HG02642 (cell line): ENCODE results near the gene MGA.

Experiments
- ATAC-seq: cut with Tn5 transposase; IDR thresholded peaks from one replicate; pipeline ENCODE4 v1.9.1; 2021; ENCODE audit warnings: mild to moderate bottlenecking; ENCODE audit not compliant: unreplicated experiment, poor library complexity

Gene MGA

DNA sequence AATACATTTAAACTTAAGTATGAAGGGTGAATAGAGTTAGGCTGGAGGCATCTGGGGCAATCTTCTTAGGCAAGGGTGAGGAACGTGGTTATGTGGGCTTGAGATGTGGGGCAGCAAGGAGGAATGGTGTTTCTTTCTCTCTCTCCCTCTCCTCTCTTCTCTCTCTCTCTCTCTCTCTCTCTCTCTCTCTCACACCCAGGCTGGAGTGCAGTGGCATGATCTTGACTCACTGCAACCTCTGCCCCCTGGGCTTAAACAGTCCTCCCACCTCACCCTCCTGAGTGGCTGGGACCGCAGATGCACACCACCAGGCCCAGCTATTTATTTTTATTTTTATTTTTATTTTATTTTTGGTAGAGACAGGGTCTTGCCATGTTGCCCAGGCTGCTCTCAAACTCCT is 4.0 kb upstream of the MGA start:
- no peak for ATAC-seq

DNA sequence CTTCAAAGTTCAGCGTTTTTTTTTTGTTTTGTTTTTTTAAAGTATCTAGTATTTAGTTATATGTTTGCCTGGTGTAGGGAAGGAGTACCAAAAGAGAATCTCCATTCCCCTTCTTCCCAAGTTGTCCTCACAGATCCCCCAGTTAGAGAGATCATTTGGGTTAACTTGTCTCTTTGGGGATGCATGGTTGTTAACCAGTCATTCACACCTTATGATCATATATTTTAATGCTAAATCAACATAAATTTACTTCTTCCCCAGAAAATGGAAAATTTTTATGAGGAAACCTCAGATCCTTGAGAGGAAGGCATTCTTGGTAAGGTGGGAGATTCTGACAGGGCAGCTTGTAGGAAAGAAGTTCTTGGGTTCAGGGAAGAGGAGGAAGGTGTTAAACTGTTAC is 1.5 kb upstream of the MGA start:
- no peak for ATAC-seq

DNA sequence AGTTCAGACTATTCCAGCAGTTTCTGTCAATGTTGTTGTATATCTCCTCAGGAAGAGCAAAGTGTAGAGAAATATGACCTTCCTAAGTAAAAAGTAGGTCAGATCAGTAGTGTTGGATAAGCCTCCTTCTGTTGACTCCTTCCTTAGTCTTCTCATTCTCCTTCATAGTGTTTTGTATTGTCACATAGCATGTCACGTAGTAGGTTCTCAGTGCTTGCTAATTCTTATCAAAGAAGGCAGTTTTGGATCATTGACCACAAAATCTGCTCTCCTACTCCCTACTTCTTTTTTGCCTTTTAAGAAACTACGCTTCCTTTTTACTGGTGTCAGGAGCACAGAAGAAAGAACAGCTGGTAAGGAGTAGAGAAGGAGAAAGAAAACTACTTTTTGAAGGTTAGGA is 1.0 kb upstream of the MGA start:
- ATAC-seq = no peak

DNA sequence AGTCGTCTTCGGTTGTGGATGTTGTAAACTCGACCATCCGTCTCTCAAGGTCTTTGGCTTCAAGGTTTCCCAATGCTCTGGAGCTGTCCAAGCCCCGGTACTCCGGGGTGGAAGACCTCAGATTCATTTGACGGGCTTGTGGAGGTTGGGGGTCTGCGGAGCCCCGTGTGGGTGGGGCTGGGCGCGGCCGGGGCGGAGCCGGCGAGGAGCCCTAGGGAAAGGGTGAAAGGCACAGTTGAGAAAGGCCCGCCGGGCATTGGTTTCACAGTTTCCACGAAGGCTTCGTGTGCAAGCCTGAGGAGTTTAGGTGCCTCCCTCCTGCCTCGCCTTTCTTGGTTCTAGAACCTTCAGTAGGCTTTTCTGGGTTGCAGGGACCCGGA is 360 bp upstream of the MGA start:
- ATAC-seq = peak; percentile 15

DNA sequence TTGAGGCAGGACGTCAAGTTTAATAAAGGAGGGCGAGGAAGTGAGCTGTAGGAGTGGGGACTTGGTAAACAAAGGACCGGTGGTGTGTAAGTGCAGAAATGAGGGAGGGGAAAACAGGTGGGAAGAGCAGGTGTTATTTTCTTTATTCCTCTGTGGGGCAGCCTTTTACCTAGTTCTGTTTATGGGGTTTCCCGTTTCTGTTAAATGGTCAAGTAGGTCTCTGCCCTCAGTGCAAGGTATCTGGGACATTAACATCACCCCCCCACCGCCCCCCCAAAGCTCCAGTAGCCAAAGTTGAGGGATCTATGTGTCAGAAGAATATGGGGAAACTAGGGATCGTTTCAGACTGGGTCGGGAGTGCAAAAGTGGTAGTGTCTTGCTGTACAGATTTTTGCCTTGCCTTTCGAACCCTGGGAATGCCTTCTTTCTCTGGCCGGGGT is 893 bp downstream of the MGA start:
- ATAC-seq = no peak

DNA sequence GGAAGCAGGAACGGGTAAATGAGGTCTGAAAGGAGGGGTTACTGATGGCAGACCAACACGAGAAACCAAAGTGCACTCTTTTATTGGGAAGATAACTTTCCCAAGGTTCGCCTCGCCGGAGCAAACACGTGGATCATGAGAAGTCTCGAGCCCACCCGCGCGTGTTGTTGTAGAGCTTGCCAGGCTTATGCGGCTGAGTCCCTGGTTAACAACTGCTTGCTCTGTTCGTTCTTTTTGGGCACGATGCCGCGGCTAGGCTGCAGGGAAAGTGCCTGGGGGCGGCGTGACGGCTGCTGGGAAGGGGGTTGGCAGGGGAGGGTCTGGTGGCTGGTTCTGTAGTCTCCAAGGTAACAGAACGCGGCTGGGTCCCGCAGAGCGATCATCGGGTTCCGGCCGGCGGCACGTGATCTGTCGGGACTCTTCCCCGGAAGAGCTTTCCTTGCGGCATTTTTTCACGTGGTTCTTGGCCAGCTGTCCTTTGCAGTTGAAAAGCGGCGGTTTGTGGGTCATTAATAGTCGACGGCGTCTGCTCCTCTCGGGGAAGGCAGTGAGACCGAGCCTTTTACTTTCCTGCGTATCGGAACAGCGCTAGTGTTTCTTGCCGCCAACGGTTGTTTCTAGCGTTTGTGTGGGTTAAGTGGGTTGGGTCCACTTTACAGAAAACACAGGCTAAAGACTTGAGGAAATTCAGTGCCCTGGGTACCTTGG is 1.5 kb downstream of the MGA start:
- ATAC-seq = peak; percentile 32

DNA sequence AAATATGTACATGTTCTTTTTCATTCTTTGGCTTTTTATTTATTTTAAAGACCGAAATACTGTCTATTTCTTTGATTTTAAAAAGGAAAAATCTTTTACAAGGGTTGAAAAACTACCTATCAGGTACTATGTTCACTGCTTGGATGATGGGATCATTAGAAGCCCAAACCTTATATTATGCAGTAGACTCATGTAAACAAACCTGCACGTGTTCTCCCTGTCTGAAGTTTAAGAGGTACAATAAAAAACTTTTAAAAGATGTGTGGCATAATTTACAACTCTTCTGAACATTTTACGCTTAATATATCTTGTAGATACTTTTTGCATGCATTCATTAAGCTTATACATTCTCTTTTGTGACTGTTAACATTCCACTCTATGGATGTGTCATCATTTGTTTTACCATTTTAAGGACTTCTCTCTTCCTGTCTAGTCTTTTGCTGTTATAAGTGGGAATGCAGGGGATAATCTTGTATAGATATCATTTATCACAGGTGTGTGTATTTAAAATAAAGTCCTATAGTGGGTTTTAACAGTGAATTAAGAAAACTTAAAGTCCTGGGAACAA is 6.2 kb downstream of the MGA start:
- ATAC-seq = no peak

DNA sequence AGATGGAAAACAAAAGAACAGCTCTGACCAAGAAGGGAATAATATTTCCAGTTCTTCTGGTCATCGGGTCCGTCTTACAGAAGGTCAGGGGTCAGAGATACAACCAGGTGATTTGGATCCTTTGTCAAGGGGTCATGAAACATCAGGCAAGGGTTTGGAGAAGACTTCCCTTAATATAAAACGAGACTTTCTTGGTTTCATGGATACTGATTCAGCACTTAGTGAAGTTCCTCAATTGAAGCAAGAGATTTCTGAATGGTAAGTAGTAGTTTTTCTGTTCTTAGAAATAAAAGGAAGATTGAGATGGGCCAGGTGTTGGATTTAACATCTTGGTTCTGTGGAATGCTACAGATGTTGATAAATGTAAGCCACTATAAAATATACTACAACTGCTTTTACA is 9.5 kb downstream of the MGA start:
- no peak for ATAC-seq

DNA sequence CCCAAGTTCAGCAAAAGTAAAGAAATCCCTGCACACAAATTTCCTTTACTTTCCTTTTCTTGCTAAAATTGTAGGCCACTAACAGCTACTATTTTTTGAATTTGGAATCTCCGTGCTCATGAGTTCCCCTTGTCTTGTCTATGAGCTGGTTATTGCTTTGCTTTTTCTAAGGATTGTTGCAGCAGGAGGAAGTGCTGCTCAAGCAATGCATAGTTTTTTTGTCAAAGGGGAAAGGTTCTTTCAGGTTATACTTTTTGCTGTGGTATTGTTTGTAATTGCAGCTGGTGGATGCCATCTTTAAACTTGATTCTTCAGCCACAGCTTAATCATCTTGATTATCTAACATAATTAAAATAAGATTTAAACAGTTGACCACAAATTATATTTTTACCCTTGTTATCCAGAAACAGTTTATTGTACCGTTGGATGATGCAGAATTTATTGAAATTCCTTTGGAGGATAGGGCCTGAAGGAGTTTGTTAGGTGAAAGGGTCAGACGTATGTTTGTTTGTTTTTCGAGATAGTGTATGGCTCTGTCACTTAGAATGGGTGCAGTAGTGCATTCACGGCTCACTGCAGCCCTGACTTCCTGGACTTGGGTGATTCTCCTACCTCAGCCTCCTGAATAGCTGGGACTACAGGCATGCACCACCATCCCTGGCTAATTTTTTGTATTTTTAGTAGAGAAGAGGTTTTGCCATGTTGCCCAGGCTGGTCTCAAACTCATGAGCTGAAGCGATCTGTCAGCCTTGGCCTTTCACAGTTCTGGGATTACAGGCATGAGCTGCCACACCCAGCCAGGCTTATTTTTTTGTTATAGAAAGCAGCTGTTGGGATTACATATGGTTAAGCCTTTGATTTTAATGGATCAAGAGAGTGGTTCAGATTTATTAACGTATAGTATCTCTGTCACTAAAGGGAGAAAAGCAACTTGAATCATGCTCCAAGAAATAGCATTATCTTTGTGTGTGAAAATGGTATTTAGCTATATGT is 11.7 kb downstream of the MGA start:
- no peak for ATAC-seq

DNA sequence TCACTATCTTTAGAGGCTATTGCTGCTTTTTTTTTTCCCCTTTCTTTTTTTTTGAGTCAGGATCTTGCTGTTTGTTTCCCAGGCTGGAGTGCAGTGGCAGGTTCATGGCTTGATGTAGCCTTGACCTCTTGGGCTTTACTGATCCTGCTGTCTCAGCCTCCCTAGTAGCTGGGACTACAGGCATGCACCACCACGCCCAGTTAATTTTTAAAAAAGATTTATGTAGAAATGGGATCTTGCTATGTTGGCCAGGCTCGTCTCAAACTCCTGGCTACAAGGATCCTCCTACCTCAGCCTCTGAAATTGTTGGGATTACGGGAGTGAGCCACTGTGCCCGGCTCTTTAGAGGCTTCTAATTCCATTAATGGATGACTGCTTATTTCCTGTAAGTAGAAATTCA is 15.1 kb downstream of the MGA start:
- ATAC-seq = no peak

DNA sequence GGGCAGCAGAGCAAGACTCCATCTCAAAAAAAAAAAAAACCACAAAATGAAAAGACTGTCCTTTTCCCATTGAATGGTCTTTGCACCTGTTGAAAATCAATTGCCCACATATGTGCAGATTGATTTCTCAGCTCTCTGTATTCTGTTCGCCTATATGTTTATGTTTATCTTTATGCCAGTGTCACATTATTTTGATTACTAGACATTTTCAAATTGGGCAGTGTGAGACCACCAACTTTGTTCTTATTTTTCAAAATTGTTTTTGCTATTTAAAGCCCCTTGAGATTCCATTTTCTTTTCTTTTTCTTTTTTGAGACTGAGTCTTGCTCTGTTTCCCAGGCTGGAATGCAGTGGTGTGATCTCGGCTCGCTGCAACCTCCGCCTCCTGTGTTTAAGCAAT is 18.5 kb downstream of the MGA start:
- no peak for ATAC-seq

DNA sequence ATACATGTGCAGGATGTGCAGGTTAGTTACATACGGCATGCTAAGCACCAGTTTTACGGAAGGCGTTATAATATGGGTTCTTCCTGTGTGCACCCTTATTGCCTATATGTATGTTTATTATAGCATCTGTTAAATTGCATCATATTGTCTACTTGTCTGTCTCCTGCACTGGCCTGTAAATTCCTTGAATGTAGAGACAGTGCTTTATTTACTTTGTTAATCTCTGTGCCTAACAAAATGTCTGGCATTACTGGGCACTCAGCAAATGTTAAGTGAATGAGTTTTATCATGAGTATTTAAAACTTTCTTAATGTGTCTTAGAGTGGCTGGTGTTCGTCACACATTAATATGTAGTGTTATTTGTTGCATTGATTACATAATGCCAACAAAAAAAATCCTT is 23.8 kb downstream of the MGA start:
- no peak for ATAC-seq

DNA sequence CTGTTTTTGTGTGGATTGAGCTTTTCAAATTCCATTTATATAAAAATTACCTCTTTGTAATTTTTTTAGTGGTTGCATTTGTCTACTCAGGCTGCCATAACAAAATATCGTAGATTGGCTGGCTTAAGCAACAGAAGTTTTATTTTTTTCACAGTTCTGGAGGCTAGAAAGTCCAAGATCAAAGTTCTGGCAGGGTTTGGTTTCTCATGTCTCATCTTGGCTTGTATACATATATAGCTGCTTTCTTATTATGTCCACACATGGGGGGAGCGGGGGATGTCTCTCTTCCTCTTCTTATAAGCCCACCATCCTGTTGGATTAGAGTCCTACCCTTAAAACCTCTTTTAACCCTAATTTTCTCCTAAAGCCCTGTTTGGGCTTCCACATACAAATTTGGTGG is 28.5 kb downstream of the MGA start:
- no peak for ATAC-seq

DNA sequence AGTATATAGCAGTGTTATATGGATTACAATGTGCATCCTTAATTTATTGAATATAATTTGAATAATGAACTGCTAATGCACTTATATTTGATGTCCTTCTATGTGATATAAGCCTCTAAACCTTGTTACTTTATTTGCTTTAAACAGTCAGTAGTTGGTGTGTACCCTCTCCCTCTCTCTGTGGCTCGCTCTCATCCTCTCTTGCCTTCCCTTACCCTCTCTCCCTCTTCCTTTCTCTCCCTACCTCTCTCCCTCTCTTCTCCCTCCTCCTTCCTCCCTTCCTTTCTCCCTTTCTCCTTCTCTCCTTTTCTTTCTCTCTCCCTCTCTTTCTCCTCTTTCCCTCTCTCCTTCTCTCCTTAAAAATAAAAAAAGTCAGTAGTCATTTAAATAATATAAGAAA is 28.9 kb downstream of the MGA start:
- ATAC-seq = no peak

DNA sequence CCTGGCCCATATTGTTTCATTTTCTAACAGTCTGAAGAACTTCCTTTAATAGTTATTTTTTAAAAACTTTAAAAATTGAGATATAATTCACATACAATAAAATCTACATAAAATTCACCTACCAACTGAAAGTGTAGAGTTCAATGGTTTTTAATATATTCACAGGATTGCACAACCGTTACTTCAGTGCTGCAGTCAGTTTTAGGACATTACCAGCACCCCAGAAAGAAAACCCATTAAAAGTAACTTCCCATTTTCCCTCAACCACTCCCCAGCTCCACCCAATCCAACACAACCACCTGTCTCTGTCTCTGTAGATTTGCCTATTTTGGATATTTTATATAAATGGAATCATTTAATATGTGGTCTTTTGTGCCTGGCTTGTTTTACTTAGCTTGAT is 29.6 kb downstream of the MGA start:
- no peak for ATAC-seq

DNA sequence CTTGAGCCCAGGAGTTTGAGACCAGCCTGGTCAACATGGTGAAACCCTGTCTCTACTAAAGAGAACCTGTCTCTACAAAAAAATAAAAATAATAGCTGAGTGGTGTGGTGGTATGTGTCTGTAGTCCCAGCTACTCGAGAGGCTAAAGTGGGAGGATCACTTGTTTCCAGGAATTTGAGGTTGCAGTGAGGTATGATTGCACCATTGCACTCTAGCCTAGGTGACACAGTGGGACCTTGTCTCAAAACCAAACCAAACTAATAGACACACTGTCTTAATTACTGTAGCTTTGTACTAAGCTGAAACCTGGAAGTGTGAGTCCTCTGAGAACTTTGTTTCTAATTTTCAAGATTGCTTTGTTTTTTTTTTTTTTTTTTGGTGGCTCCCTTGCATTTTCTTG is 30.4 kb downstream of the MGA start:
- ATAC-seq = no peak

DNA sequence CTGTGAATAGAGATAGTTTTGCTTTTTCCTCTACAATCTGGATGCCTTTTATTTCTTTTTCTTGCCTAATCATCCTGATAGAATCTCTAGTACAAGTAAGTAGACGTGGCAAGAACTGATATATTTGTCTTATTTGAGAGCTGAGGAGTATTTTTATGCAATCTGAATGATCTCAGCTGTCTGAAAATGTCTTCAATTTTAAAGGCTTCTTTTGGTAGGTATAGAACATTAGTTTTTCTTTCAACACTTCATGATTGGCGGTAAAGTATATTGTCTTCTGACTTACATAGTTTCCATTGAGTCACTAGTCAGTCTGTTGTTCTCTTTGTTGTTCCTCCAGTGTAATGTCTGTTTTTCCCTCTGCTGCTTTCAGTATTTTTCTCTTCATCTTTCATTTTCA is 31.3 kb downstream of the MGA start:
- ATAC-seq = no peak

DNA sequence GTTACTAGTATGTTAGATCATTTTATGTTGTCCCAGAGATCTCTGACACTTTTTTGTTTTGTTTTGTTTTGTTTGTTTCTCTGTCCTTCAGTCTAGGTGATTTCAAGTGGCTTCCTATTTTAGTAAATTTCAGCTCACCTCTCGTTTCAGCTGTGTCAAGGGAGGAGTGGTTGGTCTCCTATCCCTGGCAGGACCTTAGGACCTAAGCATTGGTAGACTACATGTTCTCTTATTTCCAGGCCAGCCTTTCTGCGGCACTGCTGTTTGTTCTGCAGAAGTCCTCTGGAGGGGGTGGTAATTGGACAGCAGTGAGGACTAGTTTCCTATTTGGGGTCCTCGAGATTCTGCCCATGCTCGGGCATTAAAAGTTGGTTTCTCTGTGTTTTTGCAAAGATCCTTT is 31.8 kb downstream of the MGA start:
- ATAC-seq = no peak

DNA sequence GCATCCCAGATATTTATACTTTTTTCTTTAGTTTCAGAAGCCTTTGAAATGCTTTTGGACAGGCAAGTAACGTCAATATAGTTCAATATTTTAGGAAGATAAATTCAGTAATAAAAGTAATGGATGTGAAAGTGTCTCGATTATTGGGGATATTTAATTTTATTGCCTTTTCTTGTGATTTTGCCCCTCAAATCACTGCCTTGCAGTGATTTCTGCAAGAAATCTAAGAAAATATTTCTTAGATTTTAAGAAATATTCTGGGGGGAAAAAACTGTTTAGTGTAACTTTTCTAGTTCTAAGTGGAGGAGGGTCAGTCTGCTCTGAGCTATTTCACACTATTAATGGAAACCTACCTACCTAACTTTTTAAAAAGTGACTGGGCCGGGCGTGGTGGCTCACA is 33.6 kb downstream of the MGA start:
- no peak for ATAC-seq

DNA sequence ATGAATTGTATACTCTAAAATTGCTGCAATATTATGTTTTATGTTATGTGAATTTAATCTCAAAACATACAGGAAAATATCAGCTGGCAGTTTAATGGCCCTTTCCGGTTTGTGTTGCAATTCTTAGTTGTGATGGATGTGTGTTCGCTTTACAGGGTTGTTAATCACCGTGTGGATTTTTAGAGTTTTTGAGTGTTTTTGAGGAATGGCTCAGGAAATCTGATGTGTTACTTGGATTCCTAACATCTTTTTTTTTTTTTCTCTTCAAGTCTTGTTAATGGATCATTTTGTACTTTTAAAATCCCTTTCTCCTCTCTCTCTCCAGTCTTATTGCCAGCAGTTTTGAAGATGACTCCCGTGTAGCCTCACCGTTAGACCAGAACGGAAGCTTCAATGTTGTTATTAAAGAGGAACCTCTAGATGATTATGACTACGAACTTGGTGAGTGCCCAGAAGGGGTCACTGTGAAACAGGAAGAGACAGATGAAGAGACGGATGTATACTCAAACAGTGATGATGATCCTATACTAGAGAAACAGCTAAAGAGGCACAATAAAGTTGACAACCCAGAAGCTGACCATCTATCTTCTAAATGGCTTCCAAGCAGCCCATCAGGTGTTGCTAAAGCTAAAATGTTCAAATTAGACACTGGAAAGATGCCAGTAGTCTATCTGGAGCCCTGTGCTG is 35.7 kb downstream of the MGA start:
- ATAC-seq = peak; percentile 84

DNA sequence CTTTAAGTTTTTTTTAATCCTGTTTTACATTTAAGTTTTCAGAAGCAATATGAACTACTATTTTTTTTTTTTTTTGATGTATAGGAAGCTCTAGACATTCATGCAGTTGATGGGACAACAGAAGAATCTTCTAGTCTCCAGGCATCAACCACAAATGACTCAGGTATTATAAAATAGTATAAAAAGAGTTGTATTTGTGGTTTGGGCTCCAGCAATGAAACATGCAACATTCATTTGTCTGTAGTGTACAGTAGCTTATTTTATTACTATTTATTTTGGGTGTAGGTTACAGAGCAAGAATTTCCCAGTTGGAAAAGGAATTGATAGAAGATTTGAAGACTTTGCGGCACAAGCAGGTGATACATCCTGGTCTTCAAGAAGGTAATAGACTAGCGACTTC is 38.6 kb downstream of the MGA start:
- ATAC-seq = no peak
